ENCODE data around the gene DCX. TPM values are rescaled to one million over a fixed set of nuclear protein-coding genes. Genes with fewer than 3 reads are reported as not detected.

DCX gene
- total RNA-seq, 4 donors from 2014 or later = 0.04 to 0.26 TPM; not detected in 2

DNA sequence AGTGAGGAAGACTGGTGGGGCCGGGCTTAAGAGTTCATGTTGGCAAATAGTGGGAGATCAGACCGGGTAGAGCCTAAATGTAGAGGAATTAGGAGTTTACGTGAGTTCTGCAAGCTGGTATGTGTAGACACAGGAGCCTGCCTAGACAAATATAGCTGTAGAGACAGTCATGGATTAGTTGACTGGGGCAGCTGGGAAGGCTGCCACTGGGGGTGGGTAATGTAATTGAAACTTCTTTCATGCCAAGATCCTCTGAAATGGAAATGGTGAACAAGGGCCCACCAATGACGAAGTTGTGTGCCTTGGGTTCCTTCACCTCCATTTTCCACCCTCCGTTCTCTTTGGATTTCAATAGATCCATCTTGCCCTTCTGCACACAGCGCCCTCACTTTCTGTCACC, 129.9 kb downstream of the DCX start:
- no peaks in the 10 kb centered on the region for H3K4me1 ChIP-seq
- no peak overlapping the region for H3K4me3 ChIP-seq
- intact Hi-C loops (cut with DNase I) = no loop called here
- 74 to 92% methylated on average over 3 to 6 of the region's 6 CpGs for WGBS, 2 donors
- no peaks in the 10 kb centered on the region for H3K9me3 ChIP-seq
- H3K36me3 ChIP-seq = no peaks in the 10 kb centered on the region
- no peak overlapping the region for H3K27ac ChIP-seq
- TF ChIP-seq, protein P1, sequence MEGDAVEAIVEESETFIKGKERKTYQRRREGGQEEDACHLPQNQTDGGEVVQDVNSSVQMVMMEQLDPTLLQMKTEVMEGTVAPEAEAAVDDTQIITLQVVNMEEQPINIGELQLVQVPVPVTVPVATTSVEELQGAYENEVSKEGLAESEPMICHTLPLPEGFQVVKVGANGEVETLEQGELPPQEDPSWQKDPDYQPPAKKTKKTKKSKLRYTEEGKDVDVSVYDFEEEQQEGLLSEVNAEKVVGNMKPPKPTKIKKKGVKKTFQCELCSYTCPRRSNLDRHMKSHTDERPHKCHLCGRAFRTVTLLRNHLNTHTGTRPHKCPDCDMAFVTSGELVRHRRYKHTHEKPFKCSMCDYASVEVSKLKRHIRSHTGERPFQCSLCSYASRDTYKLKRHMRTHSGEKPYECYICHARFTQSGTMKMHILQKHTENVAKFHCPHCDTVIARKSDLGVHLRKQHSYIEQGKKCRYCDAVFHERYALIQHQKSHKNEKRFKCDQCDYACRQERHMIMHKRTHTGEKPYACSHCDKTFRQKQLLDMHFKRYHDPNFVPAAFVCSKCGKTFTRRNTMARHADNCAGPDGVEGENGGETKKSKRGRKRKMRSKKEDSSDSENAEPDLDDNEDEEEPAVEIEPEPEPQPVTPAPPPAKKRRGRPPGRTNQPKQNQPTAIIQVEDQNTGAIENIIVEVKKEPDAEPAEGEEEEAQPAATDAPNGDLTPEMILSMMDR (IDR thresholded peaks at IDR 0.05) = no peak
- TF ChIP-seq POLR2A (IDR thresholded peaks at IDR 0.05) = no peak
- no peak for DNase-seq
- H3K27me3 ChIP-seq = no peaks in the 10 kb centered on the region

DNA sequence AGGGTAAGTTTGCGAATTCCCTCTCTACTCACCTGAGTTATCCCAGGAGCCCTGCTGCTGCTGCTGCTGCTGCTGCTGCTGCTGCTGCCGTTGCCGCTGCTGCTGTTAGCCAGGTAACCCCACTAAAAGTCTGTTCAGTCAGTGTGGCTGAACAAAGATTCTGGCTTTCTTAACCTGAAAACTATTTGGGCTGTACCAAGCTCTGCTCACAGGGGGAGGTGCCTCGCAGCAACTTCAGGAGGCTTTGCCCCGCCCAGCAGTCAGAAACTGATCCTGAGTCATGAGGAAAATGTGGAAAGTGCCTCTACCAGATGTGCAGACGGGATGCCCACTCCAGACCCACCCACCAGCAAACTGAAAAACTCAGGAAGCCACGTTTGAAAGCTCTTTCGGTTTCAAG, 141.7 kb downstream of the DCX start, which contains the start of gene CAPN6:
Gene CAPN6, minus strand, starts transcription at position 145 of the 400 bp plus-strand sequence. CDS start 6,547 bp downstream, outside the sequence.
- peak within 1 kb of the TSS in 1 of 4 donors; percentile 43 for H3K4me3 ChIP-seq

DNA sequence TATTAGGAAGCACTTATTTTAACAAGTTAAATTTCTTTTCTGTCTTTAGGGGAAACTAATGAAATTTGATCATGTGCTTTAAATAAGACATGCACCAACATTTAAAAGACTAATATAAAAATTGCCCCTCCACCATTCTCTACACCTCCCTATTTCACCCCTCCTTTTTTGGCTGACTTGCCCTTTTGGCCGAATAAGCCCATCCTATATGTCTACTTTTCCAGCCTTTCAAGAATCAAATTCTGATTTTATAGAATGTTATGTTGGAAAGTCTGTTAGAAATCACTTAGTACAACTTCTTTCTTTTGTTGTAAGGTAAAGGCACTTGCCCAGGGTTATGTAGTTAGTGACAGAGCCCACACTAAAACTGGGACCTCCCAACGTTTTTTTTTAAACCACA, 143.5 kb downstream of the DCX start:
- H3K27ac ChIP-seq = no peak overlapping the region
- 17 to 38% methylated on average over 2 of the region's 2 CpGs for WGBS, 2 donors
- no peaks in the 10 kb centered on the region for H3K36me3 ChIP-seq
- no peak for DNase-seq
- H3K27me3 ChIP-seq = peaks cover 0 to 6% (median 0%) of the 10 kb centered on the region in 4 donors
- H3K4me1 ChIP-seq = no peaks in the 10 kb centered on the region
- intact Hi-C loops (cut with DNase I) = no loop called here
- TF ChIP-seq, protein P1 (IDR thresholded peaks at IDR 0.05) = no peak
- no peak for TF ChIP-seq POLR2A (IDR thresholded peaks at IDR 0.05)
- no peak overlapping the region for H3K4me3 ChIP-seq
- H3K9me3 ChIP-seq = no peaks in the 10 kb centered on the region

More for the DNA sequence above, 141.7 kb downstream of the DCX start, which contains the start of gene CAPN6:
- no peaks in the 10 kb centered on the region for H3K4me1 ChIP-seq
- H3K27me3 ChIP-seq = peaks cover 0 to 6% (median 0%) of the 10 kb centered on the region in 4 donors
- no peak for DNase-seq
- TF ChIP-seq, protein P1 (IDR thresholded peaks at IDR 0.05) = no peak
- TF ChIP-seq POLR2A (IDR thresholded peaks at IDR 0.05) = peak in 1 of 4 donors; percentile 18
- no peaks in the 10 kb centered on the region for H3K9me3 ChIP-seq
- no peak within 1 kb of the TSS for H3K27ac ChIP-seq
- H3K36me3 ChIP-seq = no peaks in the 10 kb centered on the region
- intact Hi-C loops (cut with DNase I) = no loop called here
- 34 to 38% methylated on average over 4 to 7 of the region's 8 CpGs for WGBS, 2 donors

DNA sequence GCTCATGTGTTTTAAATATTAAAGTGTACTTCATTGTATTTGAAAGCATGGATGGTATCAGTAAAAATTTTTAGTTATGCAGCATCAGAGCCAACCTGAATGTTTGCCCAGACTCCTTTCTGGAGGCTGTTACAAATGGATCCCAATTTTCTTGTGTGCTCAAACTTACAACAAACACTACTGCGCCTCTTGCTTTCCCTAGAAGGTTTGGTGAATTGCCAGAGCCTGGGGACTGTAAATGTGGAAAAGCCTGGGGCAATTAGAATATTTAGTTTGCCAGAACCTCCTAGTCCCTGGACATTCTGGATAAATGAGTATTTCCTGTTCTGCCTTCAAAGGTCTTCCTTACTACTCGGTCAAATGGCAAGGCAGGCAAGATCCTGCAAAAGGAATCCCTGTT, 146.5 kb downstream of the DCX start:
- intact Hi-C loops (cut with DNase I) = no loop called here
- DNase-seq = no peak
- H3K4me3 ChIP-seq = no peak overlapping the region
- H3K27ac ChIP-seq = no peak overlapping the region
- H3K9me3 ChIP-seq = no peaks in the 10 kb centered on the region
- H3K36me3 ChIP-seq = no peaks in the 10 kb centered on the region
- no peaks in the 10 kb centered on the region for H3K4me1 ChIP-seq
- no peak for TF ChIP-seq POLR2A (IDR thresholded peaks at IDR 0.05)
- TF ChIP-seq, protein P1 (IDR thresholded peaks at IDR 0.05) = no peak
- peaks cover 0 to 2% (median 0%) of the 10 kb centered on the region in 4 donors for H3K27me3 ChIP-seq
- 64 to 71% methylated on average over 1 to 2 of the region's 2 CpGs for WGBS, 2 donors

DNA sequence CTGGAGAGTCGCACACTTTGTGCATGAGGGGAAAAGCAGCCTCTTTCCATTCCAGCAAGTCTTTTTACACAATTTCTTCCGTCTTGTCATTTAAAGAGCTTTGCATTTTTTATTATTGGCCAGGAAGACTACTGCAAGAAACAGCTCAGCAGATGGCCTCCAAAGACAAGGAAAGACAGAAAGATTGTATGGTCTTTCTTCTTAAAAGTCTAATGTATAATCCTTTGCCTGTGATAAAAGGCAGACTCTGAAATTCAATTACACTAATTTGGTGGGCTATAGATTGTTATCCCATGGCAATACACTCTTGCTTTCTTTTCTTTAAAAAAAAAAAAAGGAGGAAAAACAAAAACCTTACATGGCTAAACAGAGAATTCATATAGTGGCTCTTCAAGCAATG, 147.6 kb downstream of the DCX start:
- no peak for TF ChIP-seq POLR2A (IDR thresholded peaks at IDR 0.05)
- TF ChIP-seq, protein P1 (IDR thresholded peaks at IDR 0.05) = no peak
- H3K36me3 ChIP-seq = no peaks in the 10 kb centered on the region
- no peaks in the 10 kb centered on the region for H3K9me3 ChIP-seq
- H3K27me3 ChIP-seq = peaks cover 0 to 2% (median 0%) of the 10 kb centered on the region in 4 donors
- peaks cover 0 to 4% (median 0%) of the 10 kb centered on the region in 3 donors for H3K4me1 ChIP-seq
- intact Hi-C loops (cut with DNase I) = no loop called here
- no peak overlapping the region for H3K27ac ChIP-seq
- 75 to 88% methylated on average over 2 of the region's 2 CpGs for WGBS, 2 donors
- no peak for DNase-seq
- no peak overlapping the region for H3K4me3 ChIP-seq
